ENCODE results near the gene ZNF600. TPM values are rescaled to one million over a fixed set of nuclear protein-coding genes. Genes with fewer than 3 reads are reported as not detected.
"Not testable (repeated sequence)": the region's sequence is repeated elsewhere in the genome, so short reads cannot be mapped to it uniquely, and the experiment has no call there.

Gene ZNF600
- polyA plus RNA-seq, 1 of the 3 experiments (the other 2 are of a cell fraction): 9.9 TPM

DNA sequence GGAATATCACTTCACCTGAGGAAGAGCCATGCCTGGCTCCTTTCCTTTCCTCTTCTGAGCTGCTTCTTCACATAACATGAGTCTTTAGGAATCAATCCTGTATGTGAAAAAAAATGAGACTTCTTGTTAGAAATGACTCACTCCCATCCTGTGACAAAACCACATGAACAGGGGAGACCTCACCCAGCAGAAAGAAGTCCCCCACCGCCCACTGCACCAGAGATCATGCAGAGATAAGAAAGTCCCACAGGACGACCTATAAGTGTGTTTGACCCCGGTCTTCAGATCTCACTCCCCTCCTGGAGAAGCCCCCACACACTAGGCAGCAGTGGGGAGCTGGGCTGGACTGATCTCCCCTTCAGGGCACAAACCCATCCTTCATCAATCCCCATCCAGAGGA, 7.8 kb downstream of the ZNF600 start:
- Histone ChIP-seq H3K27me3 (ENCODE audit: insufficient read depth) (no peaks in the 10 kb centered on the region), H3K27ac (ENCODE audit: low read depth in 2 of 2, low read length in 1 of 2) (no peak overlapping the region), H3K4me3 (ENCODE audit: low read depth in 2 of 2, low read length in 1 of 2) (no peak overlapping the region), H3K9ac (no peak overlapping the region), H3K36me3 (replicated peaks in 1 of 2; ENCODE audit: control insufficient read depth in 1 of 2, insufficient read depth in 2 of 2, low read length in 1 of 2) (peaks cover 0 to 18% of the 10 kb centered on the region in 2 experiments), H2AFZ (ENCODE audit: low read depth) (no peak overlapping the region), H3K9me3 (no peaks in the 10 kb centered on the region), H4K20me1 (ENCODE audit: insufficient read depth) (no peaks in the 10 kb centered on the region), H3K9me2 (no peaks in the 10 kb centered on the region), H3F3A (replicated peaks; ENCODE audit: insufficient read depth) (no peaks in the 10 kb centered on the region), H3K4me1 (ENCODE audit: control insufficient read depth in 1 of 2, insufficient read depth in 2 of 2, low read depth in 1 of 2, low read length in 1 of 2) (no peaks in the 10 kb centered on the region), H3K79me2 (ENCODE audit: insufficient read depth) (no peaks in the 10 kb centered on the region), H3K4me2 (no peak overlapping the region)
- DNase-seq: no peak
- ChIA-PET CTCF (no interaction called here), POLR2A (no interaction called here)
- WGBS (ENCODE audit: low lambda C conversion rate): 49% methylated on average over 2 of the region's 3 CpGs
- TF ChIP-seq, protein P1, sequence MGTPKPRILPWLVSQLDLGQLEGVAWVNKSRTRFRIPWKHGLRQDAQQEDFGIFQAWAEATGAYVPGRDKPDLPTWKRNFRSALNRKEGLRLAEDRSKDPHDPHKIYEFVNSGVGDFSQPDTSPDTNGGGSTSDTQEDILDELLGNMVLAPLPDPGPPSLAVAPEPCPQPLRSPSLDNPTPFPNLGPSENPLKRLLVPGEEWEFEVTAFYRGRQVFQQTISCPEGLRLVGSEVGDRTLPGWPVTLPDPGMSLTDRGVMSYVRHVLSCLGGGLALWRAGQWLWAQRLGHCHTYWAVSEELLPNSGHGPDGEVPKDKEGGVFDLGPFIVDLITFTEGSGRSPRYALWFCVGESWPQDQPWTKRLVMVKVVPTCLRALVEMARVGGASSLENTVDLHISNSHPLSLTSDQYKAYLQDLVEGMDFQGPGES (IDR thresholded peaks at IDR 0.05; ENCODE audit: low read depth, low read length): no peak
- TF ChIP-seq RCOR1 (IDR thresholded peaks at IDR 0.05; ENCODE audit: low read length) (no peak), TAF1 (IDR thresholded peaks at IDR 0.05; ENCODE audit: borderline replicate concordance, low read depth, low read length) (no peak), GATA2 (CRISPR knock-in tag; IDR thresholded peaks at IDR 0.05) (no peak), RFX5 (IDR thresholded peaks at IDR 0.05; ENCODE audit: low read length) (no peak), FOSL2 (IDR thresholded peaks at IDR 0.05; ENCODE audit: borderline replicate concordance, low read depth) (no peak), SMC3 (IDR thresholded peaks at IDR 0.05; ENCODE audit: low read depth, low read length) (no peak), NRF1 (IDR thresholded peaks at IDR 0.05; ENCODE audit: low read depth, low read length) (no peak), EZH2phosphoT487 (IDR thresholded peaks at IDR 0.05; ENCODE audit: borderline replicate concordance, low read depth) (no peak), TCF12 (IDR thresholded peaks at IDR 0.05) (no peak), FOXM1 (IDR thresholded peaks at IDR 0.05; ENCODE audit: low read depth) (no peak), RAD21 (IDR thresholded peaks at IDR 0.05; ENCODE audit: low read length) (no peak)
- TF ChIP-seq, protein P2, sequence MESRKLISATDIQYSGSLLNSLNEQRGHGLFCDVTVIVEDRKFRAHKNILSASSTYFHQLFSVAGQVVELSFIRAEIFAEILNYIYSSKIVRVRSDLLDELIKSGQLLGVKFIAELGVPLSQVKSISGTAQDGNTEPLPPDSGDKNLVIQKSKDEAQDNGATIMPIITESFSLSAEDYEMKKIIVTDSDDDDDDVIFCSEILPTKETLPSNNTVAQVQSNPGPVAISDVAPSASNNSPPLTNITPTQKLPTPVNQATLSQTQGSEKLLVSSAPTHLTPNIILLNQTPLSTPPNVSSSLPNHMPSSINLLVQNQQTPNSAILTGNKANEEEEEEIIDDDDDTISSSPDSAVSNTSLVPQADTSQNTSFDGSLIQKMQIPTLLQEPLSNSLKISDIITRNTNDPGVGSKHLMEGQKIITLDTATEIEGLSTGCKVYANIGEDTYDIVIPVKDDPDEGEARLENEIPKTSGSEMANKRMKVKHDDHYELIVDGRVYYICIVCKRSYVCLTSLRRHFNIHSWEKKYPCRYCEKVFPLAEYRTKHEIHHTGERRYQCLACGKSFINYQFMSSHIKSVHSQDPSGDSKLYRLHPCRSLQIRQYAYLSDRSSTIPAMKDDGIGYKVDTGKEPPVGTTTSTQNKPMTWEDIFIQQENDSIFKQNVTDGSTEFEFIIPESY (IDR thresholded peaks at IDR 0.05; ENCODE audit: borderline replicate concordance, low read depth): no peak
- TF ChIP-seq, protein P3, sequence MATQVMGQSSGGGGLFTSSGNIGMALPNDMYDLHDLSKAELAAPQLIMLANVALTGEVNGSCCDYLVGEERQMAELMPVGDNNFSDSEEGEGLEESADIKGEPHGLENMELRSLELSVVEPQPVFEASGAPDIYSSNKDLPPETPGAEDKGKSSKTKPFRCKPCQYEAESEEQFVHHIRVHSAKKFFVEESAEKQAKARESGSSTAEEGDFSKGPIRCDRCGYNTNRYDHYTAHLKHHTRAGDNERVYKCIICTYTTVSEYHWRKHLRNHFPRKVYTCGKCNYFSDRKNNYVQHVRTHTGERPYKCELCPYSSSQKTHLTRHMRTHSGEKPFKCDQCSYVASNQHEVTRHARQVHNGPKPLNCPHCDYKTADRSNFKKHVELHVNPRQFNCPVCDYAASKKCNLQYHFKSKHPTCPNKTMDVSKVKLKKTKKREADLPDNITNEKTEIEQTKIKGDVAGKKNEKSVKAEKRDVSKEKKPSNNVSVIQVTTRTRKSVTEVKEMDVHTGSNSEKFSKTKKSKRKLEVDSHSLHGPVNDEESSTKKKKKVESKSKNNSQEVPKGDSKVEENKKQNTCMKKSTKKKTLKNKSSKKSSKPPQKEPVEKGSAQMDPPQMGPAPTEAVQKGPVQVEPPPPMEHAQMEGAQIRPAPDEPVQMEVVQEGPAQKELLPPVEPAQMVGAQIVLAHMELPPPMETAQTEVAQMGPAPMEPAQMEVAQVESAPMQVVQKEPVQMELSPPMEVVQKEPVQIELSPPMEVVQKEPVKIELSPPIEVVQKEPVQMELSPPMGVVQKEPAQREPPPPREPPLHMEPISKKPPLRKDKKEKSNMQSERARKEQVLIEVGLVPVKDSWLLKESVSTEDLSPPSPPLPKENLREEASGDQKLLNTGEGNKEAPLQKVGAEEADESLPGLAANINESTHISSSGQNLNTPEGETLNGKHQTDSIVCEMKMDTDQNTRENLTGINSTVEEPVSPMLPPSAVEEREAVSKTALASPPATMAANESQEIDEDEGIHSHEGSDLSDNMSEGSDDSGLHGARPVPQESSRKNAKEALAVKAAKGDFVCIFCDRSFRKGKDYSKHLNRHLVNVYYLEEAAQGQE (IDR thresholded peaks at IDR 0.05; ENCODE audit: low read depth, low read length): no peak
- TF ChIP-seq, protein P4, sequence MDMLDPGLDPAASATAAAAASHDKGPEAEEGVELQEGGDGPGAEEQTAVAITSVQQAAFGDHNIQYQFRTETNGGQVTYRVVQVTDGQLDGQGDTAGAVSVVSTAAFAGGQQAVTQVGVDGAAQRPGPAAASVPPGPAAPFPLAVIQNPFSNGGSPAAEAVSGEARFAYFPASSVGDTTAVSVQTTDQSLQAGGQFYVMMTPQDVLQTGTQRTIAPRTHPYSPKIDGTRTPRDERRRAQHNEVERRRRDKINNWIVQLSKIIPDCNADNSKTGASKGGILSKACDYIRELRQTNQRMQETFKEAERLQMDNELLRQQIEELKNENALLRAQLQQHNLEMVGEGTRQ (IDR thresholded peaks at IDR 0.05; ENCODE audit: borderline replicate concordance, low read depth, low read length): no peak

DNA sequence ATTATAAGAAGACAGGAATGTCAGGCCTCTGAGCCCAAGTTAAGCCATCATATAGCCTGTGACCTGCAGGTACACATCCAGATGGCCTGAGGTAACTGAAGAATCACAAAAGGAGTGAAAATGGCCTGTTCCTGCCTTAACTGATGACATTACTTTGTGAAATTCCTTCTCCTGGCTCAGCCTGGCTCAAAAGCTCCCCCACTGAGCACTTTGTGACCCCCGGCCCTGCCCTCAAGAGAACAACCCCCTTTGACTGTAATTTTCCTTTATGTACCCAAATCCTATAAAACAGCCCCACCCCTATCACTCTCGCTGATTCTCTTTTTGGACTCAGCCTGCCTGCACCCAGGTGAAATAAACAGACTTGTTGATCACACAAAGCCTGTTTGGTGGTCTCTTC, 30.1 kb downstream of the ZNF600 start:
- H3K36me3 ChIP-seq (replicated peaks in 1 of 2; ENCODE audit: control insufficient read depth in 1 of 2, insufficient read depth in 2 of 2, low read length in 1 of 2); H3K9me3 ChIP-seq; H3K4me1 ChIP-seq (ENCODE audit: control insufficient read depth in 1 of 2, insufficient read depth in 2 of 2, low read depth in 1 of 2, low read length in 1 of 2); H3K9ac ChIP-seq; CTCF ChIA-PET; H3K79me2 ChIP-seq (ENCODE audit: insufficient read depth); H4K20me1 ChIP-seq (ENCODE audit: insufficient read depth); H3K9me2 ChIP-seq; H3K4me3 ChIP-seq (ENCODE audit: low read depth in 2 of 2, low read length in 1 of 2); H3F3A ChIP-seq (replicated peaks; ENCODE audit: insufficient read depth); POLR2A ChIA-PET; H3K27ac ChIP-seq (ENCODE audit: low read depth in 2 of 2, low read length in 1 of 2); H3K27me3 ChIP-seq (ENCODE audit: insufficient read depth); H2AFZ ChIP-seq (ENCODE audit: low read depth); DNase-seq; H3K4me2 ChIP-seq: not testable (repeated sequence)
- 37% methylated on average over 2 of the region's 2 CpGs for WGBS (ENCODE audit: low lambda C conversion rate)

Data from SK-N-SH (cell line).